COLO668 (cell line): Measurements from ENCODE around the gene IPO13.
A peak's percentile ranks its signal among the peaks of the same experiment; 100 is the strongest.

Source experiments
- DNase-seq: peaks from one replicate; lab custom pipeline; 2025; ENCODE audit not compliant: unreplicated experiment; lab: John Stamatoyannopoulos, UW

The IPO13 gene

GRCh38 chr1:44010935-44011471, 64.3 kb downstream of the IPO13 start:
- DNase-seq = no peak

- DNase-seq = peak; percentile 44
Measured at GRCh38 chr1:44012404-44012803, 65.7 kb downstream of the IPO13 start.

- no peak for DNase-seq
Measured at GRCh38 chr1:44012941-44013609, 66.3 kb downstream of the IPO13 start.

GRCh38 chr1:44013949-44014348, 67.2 kb downstream of the IPO13 start:
- DNase-seq = no peak

GRCh38 chr1:44014365-44015104, 67.8 kb downstream of the IPO13 start:
- no peak for DNase-seq

- DNase-seq = no peak
Measured at GRCh38 chr1:44015206-44015605, 68.5 kb downstream of the IPO13 start.

GRCh38 chr1:44016041-44016889, 69.5 kb downstream of the IPO13 start:
- no peak for DNase-seq

GRCh38 chr1:44016890-44017400, 70.2 kb downstream of the IPO13 start:
- no peak for DNase-seq
